DND-41 (cell line): ENCODE data around the gene CYB5R4.

Source experiments
- CTCF ChIP-seq: IDR thresholded peaks from 2 replicates; pipeline ENCODE4 v1.5.1; 2012; ENCODE audit warnings: borderline replicate concordance, low read length, moderate library complexity, mild to moderate bottlenecking; ENCODE audit not compliant: poor library complexity, severe bottlenecking; ENCODE audit errors: extremely low read depth
- EZH2 ChIP-seq: IDR thresholded peaks from 3 replicates; pipeline ENCODE4 v1.6.1; 2012; ENCODE audit warnings: borderline replicate concordance, low read depth, mild to moderate bottlenecking, moderate library complexity, low read length, inconsistent platforms; ENCODE audit not compliant: severe bottlenecking

- TF ChIP-seq CTCF (no peak), EZH2 (no peak)
Measured at GRCh38 chr6:83838727-83839126, 20.8 kb upstream of the CYB5R4 start.
